HepG2 (cell line): ENCODE measurements around the gene ARF6.

Experiments
- CBFB ChIP-seq: sonication (generic); formaldehyde crosslinking; IDR thresholded peaks from 2 replicates; pipeline ENCODE4 v1.4.0; 2020; ENCODE audit warnings: missing genetic modification reagents
- CREB1 ChIP-seq, 2 experiments: fragments of 450-650 bp in 1 of 2; IDR thresholded peaks; 2 replicates each; pipeline ENCODE4 v1.6.1; 2016 to 2017; ENCODE audit warnings: control low read depth in 1 of 2, mild to moderate bottlenecking in 1 of 2, missing compliant biosample characterization in 1 of 2, missing genetic modification characterization in 1 of 2
- FOXA1 ChIP-seq, 2 experiments: fragments of 450-650 bp in 1 of 2; sonication (generic) in 1 of 2; formaldehyde crosslinking in 1 of 2; IDR thresholded peaks; 2 replicates each; pipeline versions ENCODE4 v1.4.0 to v1.6.1; 2016 to 2020; ENCODE audit warnings: missing genetic modification reagents in 1 of 2
- HNRNPUL1 ChIP-seq: fragments of 200-400 bp; formaldehyde crosslinking; IDR thresholded peaks from 2 replicates; pipeline ENCODE4 v1.6.1; 2017; ENCODE audit warnings: low read depth, mild to moderate bottlenecking, low read length, moderate library complexity
- NR2C2 ChIP-seq: sonication (generic); formaldehyde crosslinking; IDR thresholded peaks from 2 replicates; pipeline ENCODE4 v1.4.0; 2020; ENCODE audit warnings: missing genetic modification reagents, mild to moderate bottlenecking, moderate library complexity, borderline replicate concordance
- NR2F1 ChIP-seq, 2 experiments: fragments of 450-650 bp in 1 of 2; formaldehyde crosslinking in 1 of 2; IDR thresholded peaks; 2 replicates each; pipeline versions ENCODE4 v1.5.0 to v1.6.1; 2016 to 2020; ENCODE audit warnings: mild to moderate bottlenecking in 1 of 2, missing compliant biosample characterization in 1 of 2, missing genetic modification reagents in 1 of 2, moderate library complexity in 1 of 2
- RNF2 ChIP-seq: fragments of 450-650 bp; conservative IDR thresholded peaks from 2 replicates; pipeline ENCODE4 v1.6.1; 2016; ENCODE audit warnings: low read depth
- SP1 ChIP-seq, 2 experiments: fragments of 450-650 bp in 1 of 2; sonication (generic) in 1 of 2; formaldehyde crosslinking in 1 of 2; IDR thresholded peaks; 2 replicates each; pipeline versions ENCODE4 v1.4.0 to v1.6.1; 2016 to 2020; ENCODE audit warnings: missing genetic modification reagents in 1 of 2
- ZNF232 ChIP-seq: sonication (generic); formaldehyde crosslinking; IDR thresholded peaks from 2 replicates; pipeline ENCODE4 v1.4.0; 2020; ENCODE audit warnings: missing genetic modification reagents, borderline replicate concordance
- ZNF782 ChIP-seq: sonication (generic); formaldehyde crosslinking; IDR thresholded peaks from 2 replicates; pipeline ENCODE4 v1.4.0; 2020; ENCODE audit warnings: missing genetic modification reagents, mild to moderate bottlenecking, borderline replicate concordance
- TF ChIP-seq, protein P1 (sequence below): sonication (generic); formaldehyde crosslinking; IDR thresholded peaks from 2 replicates; pipeline ENCODE4 v1.5.0; 2020; ENCODE audit warnings: mild to moderate bottlenecking, missing genetic modification reagents, moderate library complexity
- TF ChIP-seq, protein P2 (sequence below): sonication (generic); formaldehyde crosslinking; IDR thresholded peaks from 2 replicates; pipeline ENCODE4 v1.5.0; 2020; ENCODE audit warnings: missing genetic modification reagents

DNA sequence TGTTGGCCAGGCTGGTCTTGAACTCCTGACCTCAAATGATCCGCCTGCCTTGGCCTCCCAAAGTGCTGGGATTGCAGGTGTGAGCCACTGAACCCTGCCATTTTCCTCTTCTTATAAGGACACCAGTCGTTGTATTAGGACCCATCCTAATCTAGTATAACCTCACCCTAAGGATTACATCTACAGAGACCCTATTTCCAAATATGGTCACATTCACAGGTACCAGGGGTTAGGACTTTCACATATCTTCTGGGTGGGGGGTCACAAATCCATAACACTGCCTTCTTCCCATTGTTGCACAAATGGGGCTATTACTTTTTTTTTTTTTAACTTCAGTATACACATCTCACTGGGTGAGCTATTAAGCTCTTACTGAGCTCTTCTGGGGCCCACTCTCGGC lies 38.6 kb downstream of the ARF6 start:
- TF ChIP-seq NR2F1 (CRISPR knock-in tag; IDR thresholded peaks at IDR 0.05) = no peak
- TF ChIP-seq, protein P1, sequence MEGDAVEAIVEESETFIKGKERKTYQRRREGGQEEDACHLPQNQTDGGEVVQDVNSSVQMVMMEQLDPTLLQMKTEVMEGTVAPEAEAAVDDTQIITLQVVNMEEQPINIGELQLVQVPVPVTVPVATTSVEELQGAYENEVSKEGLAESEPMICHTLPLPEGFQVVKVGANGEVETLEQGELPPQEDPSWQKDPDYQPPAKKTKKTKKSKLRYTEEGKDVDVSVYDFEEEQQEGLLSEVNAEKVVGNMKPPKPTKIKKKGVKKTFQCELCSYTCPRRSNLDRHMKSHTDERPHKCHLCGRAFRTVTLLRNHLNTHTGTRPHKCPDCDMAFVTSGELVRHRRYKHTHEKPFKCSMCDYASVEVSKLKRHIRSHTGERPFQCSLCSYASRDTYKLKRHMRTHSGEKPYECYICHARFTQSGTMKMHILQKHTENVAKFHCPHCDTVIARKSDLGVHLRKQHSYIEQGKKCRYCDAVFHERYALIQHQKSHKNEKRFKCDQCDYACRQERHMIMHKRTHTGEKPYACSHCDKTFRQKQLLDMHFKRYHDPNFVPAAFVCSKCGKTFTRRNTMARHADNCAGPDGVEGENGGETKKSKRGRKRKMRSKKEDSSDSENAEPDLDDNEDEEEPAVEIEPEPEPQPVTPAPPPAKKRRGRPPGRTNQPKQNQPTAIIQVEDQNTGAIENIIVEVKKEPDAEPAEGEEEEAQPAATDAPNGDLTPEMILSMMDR (CRISPR knock-in tag) = no peak
- no peak for TF ChIP-seq HNRNPUL1
- TF ChIP-seq CBFB = no peak
- no peak for TF ChIP-seq ZNF782 (CRISPR knock-in tag)
- TF ChIP-seq RNF2 = no peak
- TF ChIP-seq, protein P2, sequence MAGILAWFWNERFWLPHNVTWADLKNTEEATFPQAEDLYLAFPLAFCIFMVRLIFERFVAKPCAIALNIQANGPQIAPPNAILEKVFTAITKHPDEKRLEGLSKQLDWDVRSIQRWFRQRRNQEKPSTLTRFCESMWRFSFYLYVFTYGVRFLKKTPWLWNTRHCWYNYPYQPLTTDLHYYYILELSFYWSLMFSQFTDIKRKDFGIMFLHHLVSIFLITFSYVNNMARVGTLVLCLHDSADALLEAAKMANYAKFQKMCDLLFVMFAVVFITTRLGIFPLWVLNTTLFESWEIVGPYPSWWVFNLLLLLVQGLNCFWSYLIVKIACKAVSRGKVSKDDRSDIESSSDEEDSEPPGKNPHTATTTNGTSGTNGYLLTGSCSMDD = no peak
- TF ChIP-seq CREB1 (IDR thresholded peaks at IDR 0.05) = no peak
- no peak for TF ChIP-seq CREB1 (CRISPR knock-in tag; IDR thresholded peaks at IDR 0.05)
- no peak for TF ChIP-seq SP1 (IDR thresholded peaks at IDR 0.05)
- no peak for TF ChIP-seq SP1 (CRISPR knock-in tag; IDR thresholded peaks at IDR 0.05)
- no peak for TF ChIP-seq FOXA1 (IDR thresholded peaks at IDR 0.05)
- no peak for TF ChIP-seq FOXA1 (CRISPR knock-in tag; IDR thresholded peaks at IDR 0.05)
- TF ChIP-seq NR2C2 (CRISPR knock-in tag) = no peak
- no peak for TF ChIP-seq ZNF232 (CRISPR knock-in tag)
